ENCODE measurements around the gene AHCYL1.

AHCYL1 gene

GRCh38 chr1:110003747-110004428, 19.3 kb downstream of the AHCYL1 start:
- H3K4me3 ChIP-seq (replicated peaks; ENCODE audit: low read depth, low read length), result peak overlapping the region; percentile 16
- peak; percentile 87 for DNase-seq (ENCODE audit: extremely low read depth, low read depth)

GRCh38 chr1:110004583-110004982, 20.0 kb downstream of the AHCYL1 start:
- DNase-seq (ENCODE audit: extremely low read depth, low read depth), result no peak
- H3K4me3 ChIP-seq (replicated peaks; ENCODE audit: low read depth, low read length), result peak overlapping the region; percentile 16
- TF ChIP-seq CTCF (IDR thresholded peaks at IDR 0.05; ENCODE audit: low read depth, low read length, missing control alignments), result no peak

More at GRCh38 chr1:110003747-110004428, 19.3 kb downstream of the AHCYL1 start:
- no peak for TF ChIP-seq CTCF (IDR thresholded peaks at IDR 0.05; ENCODE audit: low read depth, low read length, missing control alignments)

- DNase-seq (ENCODE audit: extremely low read depth, low read depth), result no peak
- no peak for TF ChIP-seq CTCF (IDR thresholded peaks at IDR 0.05; ENCODE audit: low read depth, low read length, missing control alignments)
- H3K4me3 ChIP-seq (replicated peaks; ENCODE audit: low read depth, low read length), result no peak overlapping the region
Measured at GRCh38 chr1:110005971-110006370, 21.4 kb downstream of the AHCYL1 start.

- H3K4me3 ChIP-seq (replicated peaks; ENCODE audit: low read depth, low read length), result no peak overlapping the region
- no peak for DNase-seq (ENCODE audit: extremely low read depth, low read depth)
- TF ChIP-seq CTCF (IDR thresholded peaks at IDR 0.05; ENCODE audit: low read depth, low read length, missing control alignments), result no peak
Measured at GRCh38 chr1:110006516-110006915, 22.0 kb downstream of the AHCYL1 start.

GRCh38 chr1:110007046-110007830, 22.7 kb downstream of the AHCYL1 start:
- TF ChIP-seq CTCF (IDR thresholded peaks at IDR 0.05; ENCODE audit: low read depth, low read length, missing control alignments), result no peak
- no peak overlapping the region for H3K4me3 ChIP-seq (replicated peaks; ENCODE audit: low read depth, low read length)
- no peak for DNase-seq (ENCODE audit: extremely low read depth, low read depth)

- DNase-seq (ENCODE audit: extremely low read depth, low read depth), result no peak
- no peak overlapping the region for H3K4me3 ChIP-seq (replicated peaks; ENCODE audit: low read depth, low read length)
- no peak for TF ChIP-seq CTCF (IDR thresholded peaks at IDR 0.05; ENCODE audit: low read depth, low read length, missing control alignments)
Measured at GRCh38 chr1:110008971-110009565, 24.5 kb downstream of the AHCYL1 start.
